NB4 (cell line): ENCODE data around the gene ZPLD1.

Source experiments
- DNase-seq: peaks from one replicate; pipeline ENCODE4 v3.0.0; 2010; ENCODE audit warnings: low read depth
- H3K4me3 ChIP-seq: one replicate; pipeline ENCODE4 v1.5.1; 2011; ENCODE audit warnings: mild to moderate bottlenecking, low read depth, low read length, moderate library complexity
- MYC ChIP-seq: IDR thresholded peaks from 2 replicates; pipeline ENCODE4 v1.6.1; 2011; ENCODE audit warnings: low read depth, low read length
- POLR2A ChIP-seq: IDR thresholded peaks from 2 replicates; pipeline ENCODE4 v1.6.1; 2011; ENCODE audit warnings: mild to moderate bottlenecking; ENCODE audit not compliant: insufficient read length; ENCODE audit errors: extremely low read depth
- TF ChIP-seq, protein P1 (sequence below): IDR thresholded peaks from one replicate; pipeline ENCODE4 v1.5.1; 2012; ENCODE audit warnings: low read depth, low read length
- TF ChIP-seq, protein P2 (sequence below): IDR thresholded peaks from 2 replicates; pipeline ENCODE4 v1.6.1; 2011; ENCODE audit warnings: low read depth, low read length

ZPLD1 gene

DNA sequence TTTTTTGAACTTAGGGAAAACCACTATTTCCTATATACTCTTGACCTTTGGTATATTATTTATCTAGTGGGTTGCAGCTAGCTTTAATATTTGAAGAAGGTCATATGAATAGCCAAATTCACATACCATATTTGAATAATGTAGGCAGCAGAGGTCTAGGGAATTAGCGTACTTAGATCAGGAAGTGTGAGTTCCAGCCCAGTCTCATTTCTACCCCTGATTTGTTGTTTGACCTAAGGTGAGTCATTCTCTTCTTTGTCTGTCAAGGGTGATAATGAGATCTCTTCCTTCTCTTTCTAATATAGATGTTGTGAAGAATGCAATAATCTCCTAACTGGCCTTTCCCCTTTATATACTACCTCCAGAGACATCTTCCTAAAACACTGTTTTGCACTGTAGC lies 36.6 kb upstream of the ZPLD1 start:
- DNase-seq = no peak
- TF ChIP-seq, protein P1, sequence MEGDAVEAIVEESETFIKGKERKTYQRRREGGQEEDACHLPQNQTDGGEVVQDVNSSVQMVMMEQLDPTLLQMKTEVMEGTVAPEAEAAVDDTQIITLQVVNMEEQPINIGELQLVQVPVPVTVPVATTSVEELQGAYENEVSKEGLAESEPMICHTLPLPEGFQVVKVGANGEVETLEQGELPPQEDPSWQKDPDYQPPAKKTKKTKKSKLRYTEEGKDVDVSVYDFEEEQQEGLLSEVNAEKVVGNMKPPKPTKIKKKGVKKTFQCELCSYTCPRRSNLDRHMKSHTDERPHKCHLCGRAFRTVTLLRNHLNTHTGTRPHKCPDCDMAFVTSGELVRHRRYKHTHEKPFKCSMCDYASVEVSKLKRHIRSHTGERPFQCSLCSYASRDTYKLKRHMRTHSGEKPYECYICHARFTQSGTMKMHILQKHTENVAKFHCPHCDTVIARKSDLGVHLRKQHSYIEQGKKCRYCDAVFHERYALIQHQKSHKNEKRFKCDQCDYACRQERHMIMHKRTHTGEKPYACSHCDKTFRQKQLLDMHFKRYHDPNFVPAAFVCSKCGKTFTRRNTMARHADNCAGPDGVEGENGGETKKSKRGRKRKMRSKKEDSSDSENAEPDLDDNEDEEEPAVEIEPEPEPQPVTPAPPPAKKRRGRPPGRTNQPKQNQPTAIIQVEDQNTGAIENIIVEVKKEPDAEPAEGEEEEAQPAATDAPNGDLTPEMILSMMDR = no peak
- TF ChIP-seq, protein P2, sequence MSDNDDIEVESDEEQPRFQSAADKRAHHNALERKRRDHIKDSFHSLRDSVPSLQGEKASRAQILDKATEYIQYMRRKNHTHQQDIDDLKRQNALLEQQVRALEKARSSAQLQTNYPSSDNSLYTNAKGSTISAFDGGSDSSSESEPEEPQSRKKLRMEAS = no peak
- TF ChIP-seq POLR2A (no peak), MYC (no peak)
- H3K4me3 ChIP-seq = no peak overlapping the region

DNA sequence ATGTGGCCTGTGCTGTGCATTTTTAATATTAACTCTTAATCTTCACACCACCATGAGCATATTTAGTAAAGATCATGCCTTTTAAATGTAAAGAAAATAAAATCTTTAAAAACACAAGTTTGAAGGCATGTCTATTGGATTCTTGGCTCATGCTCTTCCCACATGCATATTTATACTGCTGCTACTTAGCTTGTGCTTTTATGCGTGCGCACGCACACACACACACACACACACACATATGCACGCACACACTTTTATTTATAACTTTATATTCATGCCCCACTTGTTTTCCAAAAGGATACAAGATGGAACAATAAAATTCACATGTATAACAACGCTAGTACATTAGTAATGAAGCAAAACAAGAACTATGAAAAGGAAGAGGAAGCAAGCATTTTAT lies 36.1 kb upstream of the ZPLD1 start:
- TF ChIP-seq MYC (no peak), POLR2A (no peak)
- TF ChIP-seq, protein P1 = no peak
- TF ChIP-seq, protein P2 = no peak
- DNase-seq = no peak
- H3K4me3 ChIP-seq = no peak overlapping the region

DNA sequence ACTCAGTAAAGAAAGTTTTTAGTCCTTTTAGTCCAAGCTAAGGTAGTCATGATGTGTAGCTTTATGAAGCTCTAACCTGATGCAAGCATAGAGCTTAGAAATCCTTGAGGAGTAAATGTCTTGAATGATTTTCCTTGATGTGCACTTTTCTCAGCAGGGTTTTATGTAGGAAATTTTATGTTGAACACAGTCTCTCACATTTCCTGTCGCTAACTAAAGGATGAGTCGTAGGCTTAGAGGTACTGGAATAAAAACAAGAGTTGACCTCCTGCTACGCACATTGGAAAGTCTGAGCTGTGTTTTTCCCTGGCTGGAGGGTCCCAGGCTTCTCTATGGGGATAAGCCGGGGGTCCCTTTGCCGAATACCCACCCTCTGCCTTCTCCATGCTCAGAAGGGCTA lies 34.7 kb upstream of the ZPLD1 start:
- TF ChIP-seq, protein P1 = no peak
- TF ChIP-seq, protein P2 = no peak
- TF ChIP-seq MYC (no peak), POLR2A (no peak)
- DNase-seq = no peak
- H3K4me3 ChIP-seq = no peak overlapping the region

DNA sequence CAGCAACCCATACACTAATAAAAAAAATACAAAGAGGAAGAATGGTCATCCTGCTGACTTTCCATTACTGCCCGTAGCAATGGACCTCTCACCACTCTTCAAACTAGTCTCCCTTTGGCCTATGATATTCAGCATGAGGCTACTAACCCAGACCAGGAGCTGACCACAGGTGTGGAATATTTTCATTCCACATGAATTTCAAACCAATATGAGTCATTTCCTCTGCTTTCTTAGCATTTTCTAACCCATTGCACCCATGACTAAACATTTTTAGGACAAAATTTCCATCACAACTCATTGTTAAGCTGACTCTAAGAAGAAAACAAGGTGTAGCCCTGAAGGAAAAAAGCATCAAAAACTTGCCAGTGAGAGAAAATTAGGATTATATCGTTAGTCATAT lies 34.0 kb upstream of the ZPLD1 start:
- TF ChIP-seq, protein P2 = no peak
- TF ChIP-seq POLR2A (no peak), MYC (no peak)
- TF ChIP-seq, protein P1 = no peak
- DNase-seq = no peak
- H3K4me3 ChIP-seq = no peak overlapping the region

DNA sequence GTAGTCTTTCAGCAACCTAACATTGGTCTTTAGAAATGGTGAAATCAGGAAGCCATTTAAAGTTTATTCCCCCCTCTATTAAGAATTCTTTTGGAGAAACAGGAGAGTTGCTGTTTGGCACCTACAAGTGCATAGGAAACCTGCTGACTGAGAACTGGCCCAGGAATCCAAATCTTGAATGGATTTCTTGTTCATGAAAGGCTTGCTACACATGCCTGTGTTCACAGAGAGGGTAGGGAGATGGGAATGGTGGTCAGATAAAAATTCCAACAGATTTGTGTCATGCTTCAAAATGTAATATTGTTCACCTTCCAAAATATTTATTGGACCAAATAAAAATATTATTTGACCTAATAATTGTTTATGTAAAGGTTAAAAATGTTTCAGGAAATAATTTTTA lies 24.2 kb upstream of the ZPLD1 start:
- H3K4me3 ChIP-seq = no peak overlapping the region
- DNase-seq = no peak
- no peak for TF ChIP-seq MYC
- TF ChIP-seq, protein P1 = no peak
- TF ChIP-seq, protein P2 = no peak
- no peak for TF ChIP-seq POLR2A

DNA sequence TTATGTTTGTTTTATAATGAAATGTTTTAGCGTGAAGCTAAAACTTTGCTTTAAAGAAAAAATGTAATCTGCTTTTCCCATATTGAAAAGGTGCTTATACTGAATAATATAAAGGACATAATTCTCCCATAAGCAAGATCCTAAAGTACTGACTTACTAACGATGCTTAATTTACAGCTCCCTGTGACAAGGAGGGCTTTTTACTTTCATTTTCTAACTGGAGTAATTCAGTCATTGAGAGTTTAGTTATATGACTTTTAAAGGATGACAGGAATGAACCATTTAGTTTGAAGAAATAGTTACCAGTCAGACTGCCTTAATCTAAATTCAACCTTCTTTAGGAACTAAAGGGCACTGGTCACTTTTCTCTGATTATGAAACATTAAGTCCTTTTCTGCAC lies 19.3 kb upstream of the ZPLD1 start:
- no peak overlapping the region for H3K4me3 ChIP-seq
- no peak for DNase-seq
- TF ChIP-seq, protein P2 = no peak
- TF ChIP-seq, protein P1 = no peak
- TF ChIP-seq POLR2A (no peak), MYC (no peak)
